ENCODE measurements around the gene NPAS4. TPM values are rescaled to one million over a fixed set of nuclear protein-coding genes. Genes with fewer than 3 reads are reported as not detected.
A peak's percentile ranks its signal among the peaks of the same experiment; 100 is the strongest.

Gene NPAS4
- total and polyA plus RNA-seq, 7 experiments from 2014 or later: 0.53 TPM; not detected in 6

GRCh38 chr11:66464916-66465315 lies 44.1 kb downstream of the NPAS4 start:
- Histone ChIP-seq H3K4me3 (ENCODE audit: low read length) (no peak overlapping the region), H3K9me3 (ENCODE audit: control insufficient read depth in 2 of 3, low read length in 3 of 3) (no peaks in the 10 kb centered on the region), H3K4me1 (ENCODE audit: control insufficient read depth in 2 of 2, insufficient read depth in 2 of 2, low read length in 2 of 2) (peaks cover 8 to 10% of the 10 kb centered on the region in 2 donors), H3K27me3 (ENCODE audit: control insufficient read depth in 2 of 2, insufficient read depth in 2 of 2, low read length in 2 of 2) (no peaks in the 10 kb centered on the region), H3K27ac (ENCODE audit: low read depth, low read length) (peak overlapping the region; percentile 37), H3K36me3 (ENCODE audit: control insufficient read depth in 2 of 3, insufficient read depth in 3 of 3, low read length in 3 of 3) (no peaks in the 10 kb centered on the region)
- ChIA-PET CTCF (no interaction called here), POLR2A (interaction anchor here (0.8 to 1.3 kb wide), 2 partner anchors 15 to 93 kb away, joined by 3 read pairs; partner anchors contain the start of genes DPP3 and SLC29A2)
- H3K9me3 Mint-ChIP-seq: peaks cover 0 to 7% (median 0%) of the 10 kb centered on the region in 11 donors
- no peak for ATAC-seq
- H3K4me3 Mint-ChIP-seq: peak overlapping the region in 3 of 10 donors; percentile 10 to 35 (median 19)
- intact Hi-C loops (cut with micrococcal nuclease): loop anchor here (5.0 kb wide), 3 partner anchors 77 to 1342 kb away; partner anchors contain the start of gene PC (in 1 of the 2)
- peaks cover 5 to 37% (median 25%) of the 10 kb centered on the region in 7 donors for H3K4me1 Mint-ChIP-seq
- peaks cover 0 to 17% (median 0%) of the 10 kb centered on the region in 5 donors for H3K36me3 Mint-ChIP-seq
- H3K27ac Mint-ChIP-seq: peak overlapping the region in 5 of 9 donors; percentile 16 to 95 (median 31)
- no peaks in the 10 kb centered on the region for H3K27me3 Mint-ChIP-seq
- DNase-seq: no peak

- Mint-ChIP-seq H3K4me1 (peaks cover 5 to 39% (median 25%) of the 10 kb centered on the region in 7 donors), H3K9me3 (peaks cover 0 to 7% (median 0%) of the 10 kb centered on the region in 11 donors)
- intact Hi-C loops (cut with micrococcal nuclease): loop anchor here (1.0 to 5.0 kb wide), 15 partner anchors 15 to 1342 kb away; partner anchors contain the start of genes DPP3 (in 2 of the 2), ACTN3 (in 1 of the 2), NPAS4 (in 1 of the 2) and PC (in 1 of the 2)
Measured at GRCh38 chr11:66465373-66466224, 44.8 kb downstream of the NPAS4 start.

GRCh38 chr11:66466225-66467033 lies 45.6 kb downstream of the NPAS4 start, which contains the start of gene PELI3:
Gene PELI3 (plus strand): TSS chr11:66466905. CDS start chr11:66468129, 1,224 bp downstream.
- Mint-ChIP-seq H3K4me3 (peak within 1 kb of the TSS; percentile 89 to 96 (median 90)), H3K27ac (peak within 1 kb of the TSS; percentile 87 to 97 (median 93)), H3K27me3 (no peaks in the 10 kb centered on the region), H3K4me1 (peaks cover 4 to 39% (median 24%) of the 10 kb centered on the region in 7 donors), H3K9me3 (peaks cover 0 to 7% (median 0%) of the 10 kb centered on the region in 11 donors), H3K36me3 (peaks cover 0 to 14% (median 0%) of the 10 kb centered on the region in 5 donors)
- Histone ChIP-seq H3K4me1 (ENCODE audit: control insufficient read depth in 2 of 2, insufficient read depth in 2 of 2, low read length in 2 of 2) (peaks cover 8 to 10% of the 10 kb centered on the region in 2 donors), H3K27me3 (ENCODE audit: control insufficient read depth in 2 of 2, insufficient read depth in 2 of 2, low read length in 2 of 2) (no peaks in the 10 kb centered on the region), H3K36me3 (ENCODE audit: control insufficient read depth in 2 of 3, insufficient read depth in 3 of 3, low read length in 3 of 3) (no peaks in the 10 kb centered on the region), H3K4me3 (ENCODE audit: low read length) (peak within 1 kb of the TSS; percentile 78), H3K9me3 (ENCODE audit: control insufficient read depth in 2 of 3, low read length in 3 of 3) (no peaks in the 10 kb centered on the region), H3K27ac (ENCODE audit: low read depth, low read length) (peak within 1 kb of the TSS; percentile 87)
- ChIA-PET CTCF (interaction anchor here (0.6 to 1.3 kb wide), 4 partner anchors 13 to 155 kb away, joined by 3 to 6 read pairs (median 4); partner anchors contain the start of genes DPP3 and MRPL11), POLR2A (interaction anchor here (0.7 to 4.0 kb wide), 8 partner anchors 13 to 211 kb away, joined by 3 to 42 read pairs (median 4); partner anchors contain the start of genes ACTN3, DPP3, MRPL11 and RBM14)
- ATAC-seq: peak; percentile 97
- peak; percentile 86 to 95 (median 92) for DNase-seq
- intact Hi-C loops (cut with micrococcal nuclease): loop anchor here (1.0 to 5.0 kb wide), 15 partner anchors 14 to 1341 kb away; partner anchors contain the start of genes DPP3 (in 2 of the 2), ACTN3 (in 1 of the 2), NPAS4 (in 1 of the 2) and PC (in 1 of the 2)

More at GRCh38 chr11:66465373-66466224, 44.8 kb downstream of the NPAS4 start:
- peaks cover 8 to 10% of the 10 kb centered on the region in 2 donors for H3K4me1 ChIP-seq (ENCODE audit: control insufficient read depth in 2 of 2, insufficient read depth in 2 of 2, low read length in 2 of 2)
- peak overlapping the region; percentile 78 for H3K4me3 ChIP-seq (ENCODE audit: low read length)
- POLR2A ChIA-PET: interaction anchor here (0.8 to 4.0 kb wide), 5 partner anchors 14 to 151 kb away, joined by 3 to 42 read pairs (median 5); partner anchors contain the start of genes DPP3, MRPL11, RBM14 and SLC29A2
- no peaks in the 10 kb centered on the region for H3K27me3 ChIP-seq (ENCODE audit: control insufficient read depth in 2 of 2, insufficient read depth in 2 of 2, low read length in 2 of 2)
- ATAC-seq (no peak), DNase-seq (no peak)
- H3K9me3 ChIP-seq (ENCODE audit: control insufficient read depth in 2 of 3, low read length in 3 of 3): no peaks in the 10 kb centered on the region
- H3K36me3 ChIP-seq (ENCODE audit: control insufficient read depth in 2 of 3, insufficient read depth in 3 of 3, low read length in 3 of 3): no peaks in the 10 kb centered on the region
- Mint-ChIP-seq H3K27ac (peak overlapping the region; percentile 49 to 97 (median 93)), H3K27me3 (no peaks in the 10 kb centered on the region), H3K36me3 (peaks cover 0 to 16% (median 0%) of the 10 kb centered on the region in 5 donors), H3K4me3 (peak overlapping the region; percentile 87 to 94 (median 90))
- peak overlapping the region; percentile 87 for H3K27ac ChIP-seq (ENCODE audit: low read depth, low read length)
- CTCF ChIA-PET: interaction anchor here (1.3 kb wide), 2 partner anchors 27 to 154 kb away, joined by 3 to 4 read pairs; partner anchors contain the start of gene MRPL11

- Histone ChIP-seq H3K27me3 (ENCODE audit: control insufficient read depth in 2 of 2, insufficient read depth in 2 of 2, low read length in 2 of 2) (no peaks in the 10 kb centered on the region), H3K4me1 (ENCODE audit: control insufficient read depth in 2 of 2, insufficient read depth in 2 of 2, low read length in 2 of 2) (peaks cover 8 to 10% of the 10 kb centered on the region in 2 donors), H3K4me3 (ENCODE audit: low read length) (peak overlapping the region; percentile 78), H3K27ac (ENCODE audit: low read depth, low read length) (peak overlapping the region; percentile 87), H3K36me3 (ENCODE audit: control insufficient read depth in 2 of 3, insufficient read depth in 3 of 3, low read length in 3 of 3) (peaks cover 0 to 2% (median 0%) of the 10 kb centered on the region in 3 experiments), H3K9me3 (ENCODE audit: control insufficient read depth in 2 of 3, low read length in 3 of 3) (no peaks in the 10 kb centered on the region)
- POLR2A ChIA-PET: interaction anchor here (0.7 to 4.0 kb wide), 9 partner anchors 12 to 210 kb away, joined by 3 to 42 read pairs (median 4); partner anchors contain the start of genes ACTN3, DPP3, MRPL11 and RBM14
- peak overlapping the region; percentile 84 to 96 (median 89) for H3K4me3 Mint-ChIP-seq
- ATAC-seq (peak; percentile 53), DNase-seq (no peak)
- peaks cover 0 to 7% (median 0%) of the 10 kb centered on the region in 11 donors for H3K9me3 Mint-ChIP-seq
- peak overlapping the region in 8 of 9 donors; percentile 69 to 95 (median 84) for H3K27ac Mint-ChIP-seq
- H3K27me3 Mint-ChIP-seq: no peaks in the 10 kb centered on the region
- H3K4me1 Mint-ChIP-seq: peaks cover 0 to 39% (median 23%) of the 10 kb centered on the region in 7 donors
- CTCF ChIA-PET: interaction anchor here (0.6 to 1.4 kb wide), 5 partner anchors 13 to 156 kb away, joined by 3 to 6 read pairs (median 3); partner anchors contain the start of genes DPP3 and MRPL11
- peaks cover 0 to 11% (median 0%) of the 10 kb centered on the region in 5 donors for H3K36me3 Mint-ChIP-seq
- intact Hi-C loops (cut with micrococcal nuclease): loop anchor here (2.0 to 5.0 kb wide), 4 partner anchors 75 to 1340 kb away; partner anchors contain the start of genes PC (in 1 of the 2) and RCE1 (in 1 of the 2)
Measured at GRCh38 chr11:66467034-66467659, 46.3 kb downstream of the NPAS4 start.

GRCh38 chr11:66467756-66468155 lies 46.9 kb downstream of the NPAS4 start:
- ChIA-PET CTCF (interaction anchor here (1.2 to 1.4 kb wide), 2 partner anchors 12 to 18 kb away, joined by 3 to 6 read pairs; partner anchors contain the start of gene DPP3), POLR2A (interaction anchor here (1.4 to 4.0 kb wide), 2 partner anchors 12 to 170 kb away, joined by 4 to 42 read pairs; partner anchors contain the start of genes DPP3 and RBM4)
- Histone ChIP-seq H3K9me3 (ENCODE audit: control insufficient read depth in 2 of 3, low read length in 3 of 3) (no peaks in the 10 kb centered on the region), H3K4me3 (ENCODE audit: low read length) (peak overlapping the region; percentile 78), H3K27ac (ENCODE audit: low read depth, low read length) (peak overlapping the region; percentile 87), H3K27me3 (ENCODE audit: control insufficient read depth in 2 of 2, insufficient read depth in 2 of 2, low read length in 2 of 2) (no peaks in the 10 kb centered on the region), H3K36me3 (ENCODE audit: control insufficient read depth in 2 of 3, insufficient read depth in 3 of 3, low read length in 3 of 3) (peaks cover 0 to 6% (median 0%) of the 10 kb centered on the region in 3 experiments), H3K4me1 (ENCODE audit: control insufficient read depth in 2 of 2, insufficient read depth in 2 of 2, low read length in 2 of 2) (peaks cover 8 to 10% of the 10 kb centered on the region in 2 donors)
- Mint-ChIP-seq H3K4me3 (peak overlapping the region; percentile 84 to 96 (median 89)), H3K27ac (peak overlapping the region in 7 of 9 donors; percentile 69 to 88 (median 85)), H3K27me3 (no peaks in the 10 kb centered on the region), H3K36me3 (peaks cover 0 to 8% (median 0%) of the 10 kb centered on the region in 5 donors), H3K4me1 (peaks cover 0 to 35% (median 23%) of the 10 kb centered on the region in 7 donors), H3K9me3 (peaks cover 0 to 6% (median 0%) of the 10 kb centered on the region in 11 donors)
- no peak for ATAC-seq
- peak in 2 of 9 donors; percentile 13 to 19 for DNase-seq
- intact Hi-C loops (cut with micrococcal nuclease): loop anchor here (2.0 to 5.0 kb wide), 4 partner anchors 75 to 1340 kb away; partner anchors contain the start of genes PC (in 1 of the 2) and RCE1 (in 1 of the 2)
